Cardiac muscle cell (in vitro differentiated cells and primary cell): ENCODE results near the gene OAT. TPM values are rescaled to one million over a fixed set of nuclear protein-coding genes. Genes with fewer than 3 reads are reported as not detected.

Experiments used
- DNase-seq, 2 donors: peaks; one replicate each; pipeline versions ENCODE4 v3.0.0 to v3.0.0-alpha.2; 2010 to 2017; ENCODE audit warnings: low read depth in 1 of 2, low spot score in 1 of 2
- H3K27ac ChIP-seq: fragments of 200-600 bp; sonication (generic); 2 replicates; pipeline ENCODE4 v1.5.1; 2016
- H3K27me3 ChIP-seq: fragments of 200-600 bp; sonication (generic); 2 replicates; pipeline ENCODE4 v1.6.0; 2016; ENCODE audit warnings: control low read depth
- H3K36me3 ChIP-seq: fragments of 200-600 bp; sonication (generic); 2 replicates; pipeline ENCODE4 v1.5.1; 2016; ENCODE audit warnings: control low read depth
- H3K4me1 ChIP-seq: fragments of 200-600 bp; sonication (generic); 2 replicates; pipeline ENCODE4 v1.8.1; 2017; ENCODE audit warnings: low read depth, mild to moderate bottlenecking, mixed run types
- H3K4me3 ChIP-seq: fragments of 200-600 bp; sonication (generic); 2 replicates; pipeline ENCODE4 v1.5.1; 2016; ENCODE audit warnings: mild to moderate bottlenecking
- H3K9me3 ChIP-seq: fragments of 200-600 bp; sonication (generic); 2 replicates; pipeline ENCODE4 v1.5.1; 2017; ENCODE audit warnings: low read depth, mild to moderate bottlenecking, control low read depth
- CTCF ChIP-seq: IDR thresholded peaks from 2 replicates; pipeline ENCODE4 v1.5.1; 2012; ENCODE audit warnings: low read depth, mild to moderate bottlenecking, low read length
- polyA plus RNA-seq: library from polyadenylated mRNA; unstranded; fragments of >200 nt; fragmentation: Nextera tagmentation; extraction: Ambion mirVana; gene quantifications from 2 replicates; pipeline ENCODE4 v1.2.1, GENCODE V29; 2016
- total RNA-seq: library from RNA; depleted of rRNA; stranded (reverse); fragments of >200 nt; gene quantifications from 2 replicates; pipeline ENCODE4 v1.2.3, GENCODE V29; 2016

OAT gene
- total and polyA plus RNA-seq, 2 experiments from 2014 or later, result 22.2 to 46.7 TPM

- H3K27ac ChIP-seq, result no peak overlapping the region
- no peak for DNase-seq
- H3K27me3 ChIP-seq, result peaks cover 20% of the 10 kb centered on the region
- no peak overlapping the region for H3K4me3 ChIP-seq
- H3K4me1 ChIP-seq, result peaks cover under 1% of the 10 kb centered on the region
- no peaks in the 10 kb centered on the region for H3K9me3 ChIP-seq
- no peak for TF ChIP-seq CTCF
- no peaks in the 10 kb centered on the region for H3K36me3 ChIP-seq
Observed at GRCh38 chr10:124458889-124459288, 40.2 kb upstream of the OAT start.

GRCh38 chr10:124458473-124458872 is 39.8 kb upstream of the OAT start:
- TF ChIP-seq CTCF, result no peak
- no peaks in the 10 kb centered on the region for H3K4me1 ChIP-seq

GRCh38 chr10:124455441-124455840 is 36.7 kb upstream of the OAT start:
- no peak overlapping the region for H3K4me3 ChIP-seq
- H3K36me3 ChIP-seq, result no peaks in the 10 kb centered on the region
- H3K27ac ChIP-seq, result no peak overlapping the region
- TF ChIP-seq CTCF, result no peak
- H3K9me3 ChIP-seq, result no peaks in the 10 kb centered on the region
- peaks cover 51% of the 10 kb centered on the region for H3K27me3 ChIP-seq
- DNase-seq, result no peak
- H3K4me1 ChIP-seq, result no peaks in the 10 kb centered on the region

More at GRCh38 chr10:124458473-124458872, 39.8 kb upstream of the OAT start:
- Histone ChIP-seq H3K27me3 (peaks cover 24% of the 10 kb centered on the region), H3K36me3 (no peaks in the 10 kb centered on the region), H3K9me3 (no peaks in the 10 kb centered on the region), H3K4me3 (no peak overlapping the region), H3K27ac (no peak overlapping the region)
- DNase-seq, result no peak

DNA sequence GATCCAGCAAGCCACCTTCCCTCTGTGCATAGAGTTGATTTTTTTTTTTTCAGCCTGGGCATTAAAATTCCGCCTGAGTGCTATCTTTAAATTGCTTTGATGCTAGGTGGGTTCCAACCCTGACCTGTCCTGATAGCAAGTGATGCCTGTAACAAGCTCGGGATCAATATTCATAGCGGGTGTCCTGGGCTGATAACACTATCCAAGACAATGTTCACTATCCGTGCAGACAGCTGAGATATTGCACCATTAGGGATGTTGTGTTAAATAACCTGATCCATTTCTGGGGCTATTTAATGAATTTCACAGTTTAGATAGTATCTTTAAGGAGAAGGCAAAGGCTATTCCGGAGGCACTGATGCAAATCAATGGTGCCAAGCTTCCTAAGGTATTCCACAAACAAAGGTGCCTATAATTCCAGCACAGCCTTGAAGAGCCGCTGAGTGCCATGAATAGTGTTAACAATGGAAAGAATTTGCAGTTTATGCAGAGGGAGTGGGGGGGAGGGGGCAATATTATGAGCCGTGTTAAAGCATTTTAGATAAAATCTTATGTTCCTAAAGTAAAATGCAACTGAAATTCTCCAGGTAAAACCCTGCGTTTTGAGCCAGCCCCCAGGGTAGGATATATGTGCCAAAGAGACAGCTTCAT is 35.4 kb upstream of the OAT start:
- no peak for TF ChIP-seq CTCF
- Histone ChIP-seq H3K27ac (no peak overlapping the region), H3K27me3 (peaks cover 64% of the 10 kb centered on the region), H3K9me3 (no peaks in the 10 kb centered on the region), H3K4me1 (peaks cover 3% of the 10 kb centered on the region), H3K36me3 (no peaks in the 10 kb centered on the region), H3K4me3 (no peak overlapping the region)
- no peak for DNase-seq

GRCh38 chr10:124451276-124451675 is 32.6 kb upstream of the OAT start:
- Histone ChIP-seq H3K4me3 (no peak overlapping the region), H3K4me1 (peaks cover 8% of the 10 kb centered on the region), H3K27me3 (peaks cover 93% of the 10 kb centered on the region), H3K36me3 (no peaks in the 10 kb centered on the region), H3K9me3 (no peaks in the 10 kb centered on the region), H3K27ac (no peak overlapping the region)
- no peak for TF ChIP-seq CTCF
- no peak for DNase-seq
